Measurements from ENCODE around the gene CTAG1B.
"Not testable (repeated sequence)": the region's sequence is repeated elsewhere in the genome, so short reads cannot be mapped to it uniquely, and the experiment has no call there.

CTAG1B gene

DNA sequence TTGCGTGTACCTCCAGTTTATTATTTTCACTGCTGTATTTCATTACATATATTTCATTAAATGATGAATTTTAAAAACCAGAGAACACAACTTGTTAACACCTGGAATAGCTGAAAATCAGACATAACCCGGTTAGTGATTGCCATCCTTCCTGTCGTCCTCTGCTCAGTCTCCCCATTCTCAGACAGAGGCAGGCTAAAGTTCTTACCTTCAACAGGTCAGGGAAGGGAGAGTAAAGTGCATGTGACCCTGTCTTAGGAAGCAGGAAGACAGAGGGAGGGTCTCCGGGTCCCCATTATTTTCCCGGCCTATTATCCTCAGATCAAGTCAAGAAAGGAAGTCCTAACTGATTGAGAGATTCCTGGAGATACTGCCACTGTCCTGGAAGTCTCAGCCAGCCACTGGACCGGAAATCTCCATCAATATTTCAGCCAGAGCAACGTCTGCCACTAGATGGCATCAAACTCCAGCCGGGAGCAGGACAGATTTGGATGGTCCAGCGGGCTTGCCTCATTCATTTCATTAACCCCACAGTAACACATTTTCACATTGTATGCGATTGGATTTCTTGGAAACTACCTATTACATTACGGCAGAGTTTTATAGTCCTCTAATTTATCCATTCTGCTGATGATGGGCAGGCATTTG, 1.8 kb upstream of the CTAG1B start:
- DNase-seq: not testable (repeated sequence)

DNA sequence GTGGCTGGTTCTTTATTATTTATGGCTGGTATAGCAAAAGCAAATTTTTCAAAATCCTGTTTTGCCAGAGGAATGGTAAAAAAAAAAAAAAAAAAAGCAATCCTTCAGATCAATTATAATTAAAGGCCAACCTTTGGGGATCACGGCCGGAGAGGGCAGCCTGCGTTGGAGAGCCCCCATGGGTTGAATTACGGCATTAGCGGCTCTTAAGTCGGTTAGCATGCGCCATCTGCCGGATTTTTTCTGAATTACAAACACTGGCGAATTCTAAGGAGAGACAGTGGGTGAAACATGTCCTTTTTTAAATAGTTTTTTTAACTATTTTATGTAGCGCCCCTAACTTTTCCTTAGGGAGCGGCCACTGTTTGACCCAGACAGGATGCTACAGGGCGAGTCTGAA, 5.5 kb downstream of the CTAG1B start:
- not testable (repeated sequence) for DNase-seq

- not testable (repeated sequence) for DNase-seq
These were observed 7.9 kb downstream of the CTAG1B start for GRCh38 chrX:154611146-154611545.

- not testable (repeated sequence) for DNase-seq
These were observed 10.3 kb downstream of the CTAG1B start for GRCh38 chrX:154608823-154609222.

DNA sequence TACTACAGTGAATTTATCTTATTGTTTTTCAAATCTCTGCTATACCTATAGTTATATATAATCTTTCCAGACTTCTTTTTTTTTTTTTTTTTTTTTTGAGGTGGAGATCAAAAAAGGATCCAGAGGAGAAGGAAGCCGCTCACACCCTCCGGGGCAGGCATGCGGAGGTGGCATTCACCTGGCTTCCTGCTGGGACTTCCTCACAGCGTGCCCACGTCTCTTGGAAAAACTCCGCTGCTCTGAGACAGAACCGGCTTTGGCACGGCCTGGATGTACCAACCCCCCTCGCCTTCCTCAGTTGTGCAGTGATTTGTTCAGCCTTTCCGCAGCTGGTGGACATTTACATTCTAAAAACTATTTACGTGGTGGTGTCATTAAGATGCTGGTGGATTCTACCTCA, 11.1 kb downstream of the CTAG1B start:
- DNase-seq: not testable (repeated sequence)

GRCh38 chrX:154607370-154607769, 11.7 kb downstream of the CTAG1B start:
- no peak for DNase-seq

DNA sequence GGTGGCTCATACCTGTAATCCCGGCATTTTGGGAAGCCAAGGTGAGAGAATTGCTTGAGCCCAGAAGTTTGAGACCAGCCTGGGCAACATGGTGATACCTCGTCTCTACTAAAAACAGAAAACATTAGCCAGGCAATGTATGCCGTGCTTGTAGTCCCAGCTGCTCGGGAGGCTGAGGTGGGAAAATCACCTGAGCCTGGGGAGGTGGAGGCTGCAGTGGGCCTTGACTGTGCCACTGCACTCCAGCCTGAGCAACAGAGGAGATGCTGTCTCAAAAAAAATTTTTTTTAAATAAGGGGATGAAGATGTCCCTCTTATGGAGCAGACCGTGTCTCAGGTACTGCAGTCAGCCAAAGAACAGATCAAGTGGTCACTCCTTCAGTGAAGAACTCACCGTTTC, 13.5 kb downstream of the CTAG1B start:
- no peak for DNase-seq

DNA sequence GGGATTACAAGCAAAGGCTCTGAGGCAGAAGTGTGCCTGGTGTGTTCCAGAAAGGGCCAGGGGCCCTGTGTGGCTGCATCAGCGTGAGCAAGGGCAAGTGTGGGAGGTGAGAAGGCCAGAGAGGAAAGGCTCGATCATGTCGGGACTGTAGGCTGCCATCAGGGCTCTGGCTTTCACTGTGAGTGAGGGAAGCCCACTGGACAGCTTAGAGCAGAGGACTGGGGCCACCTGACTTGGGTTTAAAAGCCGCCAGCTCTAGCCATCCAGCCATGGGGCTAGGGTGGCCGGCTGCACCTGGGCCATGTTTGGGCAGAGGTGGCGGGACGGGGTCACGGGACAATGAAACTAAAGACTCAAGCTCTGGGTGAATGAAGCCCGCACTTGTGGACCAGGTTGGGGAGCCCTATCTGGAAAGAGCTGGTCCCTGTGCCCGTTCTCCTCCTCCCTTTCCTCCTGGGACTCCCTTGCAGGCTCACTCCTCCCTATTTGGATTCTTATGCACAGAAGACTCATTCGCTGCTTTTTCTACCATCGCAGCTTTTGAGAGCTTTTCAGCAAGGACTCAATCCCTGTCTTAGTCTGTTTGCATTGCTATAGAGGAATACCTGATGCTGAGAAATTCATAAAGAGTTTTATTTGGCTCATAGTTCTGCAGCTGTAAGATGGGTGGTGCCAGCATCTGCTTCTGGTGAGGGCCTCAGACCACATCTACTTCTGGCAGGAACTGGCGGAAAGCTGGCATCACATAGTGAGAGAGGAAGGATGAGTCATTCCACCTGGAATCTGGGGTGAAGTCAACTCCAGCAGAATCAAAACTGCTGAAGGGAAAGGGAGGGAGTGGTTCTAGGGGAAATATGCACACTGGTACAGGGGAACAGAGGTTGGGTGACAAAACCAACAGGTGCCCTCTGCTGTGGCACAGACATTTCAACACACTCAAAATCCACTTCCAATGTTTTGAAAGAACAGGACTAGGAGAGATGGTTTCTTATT, 15.3 kb downstream of the CTAG1B start:
- no peak for DNase-seq

DNA sequence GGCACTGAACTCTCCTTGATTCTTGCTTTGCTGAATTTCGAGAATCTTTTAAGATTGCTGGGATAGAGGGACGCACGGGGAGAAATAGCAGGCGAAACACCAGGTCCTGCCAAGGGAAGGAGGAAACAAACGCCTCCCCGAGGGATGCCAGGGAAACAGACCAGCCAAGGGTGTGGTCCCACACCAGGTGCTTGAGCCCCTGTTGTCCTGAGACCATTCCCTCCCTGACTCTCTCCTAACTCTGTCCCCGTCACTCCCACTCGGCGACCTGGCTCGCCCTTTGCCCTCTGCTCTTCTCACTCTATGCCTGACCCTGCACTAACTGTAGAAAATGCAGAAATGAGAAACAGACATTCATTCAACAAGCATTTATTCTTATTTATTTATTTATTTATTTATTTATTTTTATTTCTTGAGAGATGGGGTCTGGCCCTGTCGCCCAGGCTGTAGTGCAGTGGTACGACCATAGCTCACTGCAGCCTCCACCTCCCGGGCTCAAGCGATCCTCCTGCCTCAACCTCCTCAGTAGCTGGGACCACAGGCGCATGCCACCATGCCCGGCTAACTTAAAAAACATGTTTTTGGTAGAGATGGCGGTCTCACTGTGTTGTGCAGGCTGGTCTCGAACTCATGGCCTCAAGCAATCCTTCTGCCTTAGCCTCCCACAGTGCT, 16.2 kb downstream of the CTAG1B start:
- DNase-seq: no peak

DNA sequence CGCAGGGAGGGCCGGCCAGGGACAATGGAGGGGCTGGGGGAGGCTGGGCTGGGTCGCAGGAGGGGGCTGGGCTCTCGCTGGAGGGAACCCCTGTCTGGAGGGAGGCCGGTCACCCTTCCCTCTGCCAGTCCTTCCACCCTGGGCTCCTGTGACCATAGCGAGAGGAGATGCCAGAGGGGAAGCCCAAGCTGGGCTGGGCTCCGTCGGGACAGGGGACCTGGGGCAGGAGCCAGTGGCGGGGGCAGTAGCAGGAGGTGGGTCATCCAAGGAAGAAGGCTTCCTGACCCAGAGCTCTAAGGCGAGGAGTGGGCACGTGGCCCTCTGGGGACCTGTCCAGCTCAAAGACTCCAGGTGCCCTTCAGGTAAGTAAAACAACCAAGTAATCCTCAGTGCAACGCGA, 16.9 kb downstream of the CTAG1B start:
- no peak for DNase-seq

DNA sequence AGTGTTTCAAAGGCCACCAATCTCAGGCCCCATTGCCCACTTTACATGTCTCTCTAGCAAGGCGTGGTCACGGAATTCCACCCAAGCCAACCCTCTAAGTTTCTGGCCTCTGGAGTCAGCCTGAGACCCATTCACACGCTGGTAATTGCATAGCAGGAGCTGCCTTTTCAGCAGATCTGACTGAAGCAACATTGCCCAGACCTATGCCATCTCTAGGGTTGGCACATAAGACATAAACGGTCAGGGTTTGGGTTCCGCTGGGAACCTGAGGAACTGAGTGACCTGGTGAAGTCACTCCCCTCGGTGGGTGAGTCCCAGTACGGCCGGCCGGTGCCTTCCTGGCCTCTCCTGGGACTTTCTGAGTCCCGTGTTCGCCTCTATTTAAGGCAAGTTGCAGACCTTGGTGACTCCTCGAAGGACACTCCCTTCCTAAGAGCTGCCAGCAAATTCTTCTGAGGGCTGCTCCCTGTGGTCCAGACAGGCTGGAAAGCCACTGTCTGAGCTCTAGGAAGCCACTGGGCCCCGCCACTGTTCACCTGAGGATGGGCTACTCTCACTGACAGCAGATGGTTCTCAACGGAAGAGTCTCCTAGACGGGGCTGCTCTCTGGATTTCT, 18.2 kb downstream of the CTAG1B start:
- no peak for DNase-seq

DNA sequence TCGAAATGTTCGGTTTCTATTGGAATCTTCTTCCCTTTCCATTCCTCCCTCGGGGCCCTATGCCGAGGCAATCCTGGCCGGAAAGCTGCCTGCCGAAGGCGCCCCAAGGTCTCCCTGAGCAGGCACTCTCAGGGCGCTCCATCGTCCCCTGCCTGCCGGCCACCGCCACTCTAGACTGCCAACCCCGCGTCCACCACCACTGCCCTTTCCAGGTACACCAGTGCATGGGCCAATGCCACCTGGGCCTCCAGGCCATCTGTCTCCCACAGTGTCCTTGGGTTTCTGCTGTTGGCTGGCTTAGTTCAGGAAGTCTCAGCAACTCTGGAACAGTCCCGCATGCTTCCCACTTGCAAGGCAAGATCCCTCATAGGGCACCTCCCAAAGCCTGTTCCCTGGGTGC, 19.6 kb downstream of the CTAG1B start:
- no peak for DNase-seq

DNA sequence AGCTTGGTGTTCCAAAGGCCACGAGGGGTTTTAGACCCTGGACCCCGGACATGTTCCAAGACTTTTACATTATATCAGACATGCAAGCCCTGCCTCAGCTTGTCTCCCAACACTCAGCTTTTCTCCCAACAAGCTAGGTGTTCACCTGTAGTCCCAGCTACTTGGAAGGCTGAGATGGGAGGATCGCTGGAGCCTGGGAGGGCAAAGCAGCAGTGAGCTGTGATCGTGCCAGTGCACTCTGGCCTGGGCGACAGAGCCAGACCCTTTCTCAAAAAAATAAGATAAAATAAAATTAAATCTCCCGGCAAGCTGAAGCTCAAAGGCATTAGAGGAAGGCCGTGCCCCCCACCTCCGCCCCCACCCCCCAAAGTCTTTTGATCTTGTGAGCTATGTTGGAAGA, 20.4 kb downstream of the CTAG1B start:
- DNase-seq: no peak

GRCh38 chrX:154597221-154597620, 21.9 kb downstream of the CTAG1B start:
- DNase-seq: no peak

DNA sequence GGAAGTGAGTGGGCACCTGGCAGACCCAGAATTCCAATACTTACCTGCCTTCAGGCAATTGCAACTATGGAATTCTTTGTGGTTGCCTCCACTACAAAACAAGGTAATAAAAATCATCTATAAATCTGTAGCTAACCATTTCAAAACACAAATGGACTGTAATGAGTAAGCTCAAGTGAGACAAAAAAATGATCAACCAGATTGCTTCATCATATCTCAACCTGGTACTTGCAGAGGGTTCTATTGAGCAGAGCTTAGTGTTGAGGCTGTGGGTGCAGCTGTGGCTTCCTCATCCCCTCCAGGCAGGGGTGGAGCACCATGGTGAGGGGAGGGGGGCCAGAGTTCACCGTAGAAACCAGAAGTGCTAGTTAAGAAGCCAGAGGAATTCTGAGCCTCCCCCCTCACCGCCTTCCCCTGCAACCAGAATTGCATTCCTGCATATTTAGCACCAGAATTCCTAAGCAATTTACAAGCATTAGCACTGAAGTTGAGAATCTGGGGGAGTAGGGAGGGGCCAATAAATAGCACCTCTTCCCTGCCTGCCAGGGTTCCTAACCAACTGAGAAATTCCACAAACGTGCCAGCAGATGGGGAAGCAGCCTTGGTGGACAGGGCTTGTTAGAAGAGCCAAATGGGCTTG, 22.7 kb downstream of the CTAG1B start:
- DNase-seq: no peak

DNA sequence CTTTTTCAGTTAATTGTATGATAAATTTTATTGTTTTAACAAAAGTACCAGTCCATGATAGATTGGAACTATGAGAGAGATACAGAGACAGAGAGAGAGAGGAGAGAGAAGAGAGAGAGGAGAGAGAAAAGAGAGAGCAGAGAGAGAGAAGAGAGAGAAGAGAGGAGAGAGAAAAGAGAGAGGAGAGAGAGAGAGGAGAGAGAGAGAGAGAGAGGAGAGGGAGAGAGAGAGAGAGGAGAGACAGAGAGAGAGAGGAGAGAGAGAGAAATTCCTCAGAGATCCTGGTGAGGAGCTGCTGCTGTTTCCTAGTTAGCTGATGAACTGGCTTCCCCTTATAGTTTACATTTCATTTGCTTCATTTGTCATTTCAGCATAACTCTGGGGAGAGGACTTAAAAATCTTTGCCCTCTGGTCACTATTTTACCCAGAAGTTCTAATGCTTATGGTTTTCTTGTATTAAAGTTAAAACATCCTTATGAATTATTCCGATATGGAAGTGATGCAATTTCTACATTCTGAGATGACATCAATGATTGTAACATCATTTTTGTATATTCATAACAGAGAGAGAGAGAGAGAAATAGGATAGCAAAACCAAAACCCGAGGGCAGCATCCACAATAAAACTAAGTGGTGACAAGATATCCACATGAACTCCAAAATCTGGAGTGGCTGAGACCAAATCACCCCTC, 23.4 kb downstream of the CTAG1B start:
- DNase-seq: no peak

GRCh38 chrX:154594491-154594890, 24.6 kb downstream of the CTAG1B start:
- no peak for DNase-seq

GRCh38 chrX:154593201-154593600, 25.9 kb downstream of the CTAG1B start:
- DNase-seq: no peak

- DNase-seq: no peak
These were observed 26.6 kb downstream of the CTAG1B start for GRCh38 chrX:154592505-154592904.

GRCh38 chrX:154590415-154590814, 28.7 kb downstream of the CTAG1B start:
- DNase-seq: not testable (repeated sequence)

GRCh38 chrX:154584585-154585183, 34.4 kb downstream of the CTAG1B start, which contains the start of gene CTAG1A:
Gene CTAG1A, plus strand, starts transcription at chrX:154585133. Its CDS starts 74 bp downstream, at chrX:154585207.
- DNase-seq: not testable (repeated sequence)

Measured in stimulated activated CD4-positive, alpha-beta T cell treated with anti-CD3 and anti-CD28 coated beads, Interleukin-15, amount 100 ng/mL, for 24 hours (primary cell).